ENCODE data around the gene FNDC1. TPM values are rescaled to one million over a fixed set of nuclear protein-coding genes. Genes with fewer than 3 reads are reported as not detected.

Gene FNDC1
- total and polyA plus RNA-seq, 2 donors (not counting 1 experiment from before 2014, with no cell fraction given), result under 0.01 to 0.03 TPM

DNA sequence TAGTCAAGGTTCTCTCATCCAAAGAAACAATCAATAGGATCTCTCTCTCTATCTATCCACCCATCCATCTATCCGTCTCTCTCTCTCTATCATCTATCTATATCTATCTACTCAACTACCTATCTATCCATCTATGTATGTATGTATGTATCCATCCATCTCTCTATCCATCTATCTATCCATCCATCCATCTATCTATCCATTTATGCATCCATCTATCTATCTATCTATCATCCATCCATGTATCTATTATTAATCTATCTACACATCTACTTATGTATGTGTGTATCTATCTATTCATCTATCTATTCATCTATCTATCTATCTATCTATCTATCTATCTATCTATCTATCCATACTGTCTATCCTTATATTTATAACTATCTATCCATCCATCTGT lies 99.3 kb downstream of the FNDC1 start:
- TF ChIP-seq, protein P1, sequence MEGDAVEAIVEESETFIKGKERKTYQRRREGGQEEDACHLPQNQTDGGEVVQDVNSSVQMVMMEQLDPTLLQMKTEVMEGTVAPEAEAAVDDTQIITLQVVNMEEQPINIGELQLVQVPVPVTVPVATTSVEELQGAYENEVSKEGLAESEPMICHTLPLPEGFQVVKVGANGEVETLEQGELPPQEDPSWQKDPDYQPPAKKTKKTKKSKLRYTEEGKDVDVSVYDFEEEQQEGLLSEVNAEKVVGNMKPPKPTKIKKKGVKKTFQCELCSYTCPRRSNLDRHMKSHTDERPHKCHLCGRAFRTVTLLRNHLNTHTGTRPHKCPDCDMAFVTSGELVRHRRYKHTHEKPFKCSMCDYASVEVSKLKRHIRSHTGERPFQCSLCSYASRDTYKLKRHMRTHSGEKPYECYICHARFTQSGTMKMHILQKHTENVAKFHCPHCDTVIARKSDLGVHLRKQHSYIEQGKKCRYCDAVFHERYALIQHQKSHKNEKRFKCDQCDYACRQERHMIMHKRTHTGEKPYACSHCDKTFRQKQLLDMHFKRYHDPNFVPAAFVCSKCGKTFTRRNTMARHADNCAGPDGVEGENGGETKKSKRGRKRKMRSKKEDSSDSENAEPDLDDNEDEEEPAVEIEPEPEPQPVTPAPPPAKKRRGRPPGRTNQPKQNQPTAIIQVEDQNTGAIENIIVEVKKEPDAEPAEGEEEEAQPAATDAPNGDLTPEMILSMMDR (conservative IDR thresholded peaks at IDR 0.05 in 1 of 2, IDR thresholded peaks at IDR 0.05 in 1 of 2; ENCODE audit: low read depth in 1 of 2, low read length in 2 of 2), result no peak
- no peaks in the 10 kb centered on the region for H4K20me1 ChIP-seq (ENCODE audit: control insufficient read depth, extremely low read depth, insufficient read depth, low read length)
- H3K27ac ChIP-seq (ENCODE audit: insufficient read depth, low read length), result no peak overlapping the region
- H3K4me3 ChIP-seq (replicated peaks in 1 of 4; ENCODE audit: control extremely low read depth in 1 of 4, insufficient read depth in 1 of 4, low read depth in 3 of 4, low read length in 4 of 4), result no peak overlapping the region
- DNase-seq (ENCODE audit: low read depth in 2 of 2), result no peak
- H3K79me2 ChIP-seq (ENCODE audit: control insufficient read depth, insufficient read depth, low read length), result no peaks in the 10 kb centered on the region
- H3K36me3 ChIP-seq (ENCODE audit: control insufficient read depth, insufficient read depth, low read length), result no peaks in the 10 kb centered on the region
- no peaks in the 10 kb centered on the region for H3K9me3 ChIP-seq (ENCODE audit: control insufficient read depth, insufficient read depth, low read depth, low read length)
- H2AFZ ChIP-seq (ENCODE audit: low read length), result no peak overlapping the region
- H3K27me3 ChIP-seq (ENCODE audit: control insufficient read depth, insufficient read depth, low read length), result no peaks in the 10 kb centered on the region
- no peak overlapping the region for H3K4me2 ChIP-seq (ENCODE audit: extremely low read depth, insufficient read depth, low read length)
- H3K9ac ChIP-seq (ENCODE audit: insufficient read depth, low read length), result no peak overlapping the region
- H3K4me1 ChIP-seq (ENCODE audit: control insufficient read depth, extremely low read depth, insufficient read depth, low read length), result no peaks in the 10 kb centered on the region

DNA sequence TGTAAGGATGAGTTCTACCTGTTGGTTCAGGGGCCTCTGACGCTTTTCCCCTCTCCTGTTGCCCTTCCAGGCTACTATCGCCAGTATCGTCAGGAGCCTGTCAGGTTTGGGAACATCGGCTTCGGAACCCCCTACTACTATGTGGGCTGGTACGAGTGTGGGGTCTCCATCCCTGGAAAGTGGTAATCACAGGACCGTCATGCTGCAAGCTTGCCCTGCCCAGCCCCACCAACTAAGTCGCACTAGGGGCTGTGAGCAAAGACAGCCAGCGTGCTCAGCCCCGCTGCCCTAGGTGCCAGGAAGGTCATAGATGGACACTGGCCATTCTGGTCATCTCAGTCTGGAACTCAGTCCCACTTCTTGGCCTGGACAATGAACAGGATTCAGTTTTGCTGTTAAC lies 102.1 kb downstream of the FNDC1 start:
- Histone ChIP-seq H3K79me2 (ENCODE audit: control insufficient read depth, insufficient read depth, low read length) (no peaks in the 10 kb centered on the region), H3K4me3 (replicated peaks in 1 of 4; ENCODE audit: control extremely low read depth in 1 of 4, insufficient read depth in 1 of 4, low read depth in 3 of 4, low read length in 4 of 4) (no peak overlapping the region), H3K4me2 (ENCODE audit: extremely low read depth, insufficient read depth, low read length) (no peak overlapping the region), H2AFZ (ENCODE audit: low read length) (no peak overlapping the region), H3K27me3 (ENCODE audit: control insufficient read depth, insufficient read depth, low read length) (no peaks in the 10 kb centered on the region), H3K9ac (ENCODE audit: insufficient read depth, low read length) (no peak overlapping the region), H4K20me1 (ENCODE audit: control insufficient read depth, extremely low read depth, insufficient read depth, low read length) (no peaks in the 10 kb centered on the region), H3K36me3 (ENCODE audit: control insufficient read depth, insufficient read depth, low read length) (no peaks in the 10 kb centered on the region), H3K27ac (ENCODE audit: insufficient read depth, low read length) (no peak overlapping the region), H3K9me3 (ENCODE audit: control insufficient read depth, insufficient read depth, low read depth, low read length) (no peaks in the 10 kb centered on the region), H3K4me1 (ENCODE audit: control insufficient read depth, extremely low read depth, insufficient read depth, low read length) (no peaks in the 10 kb centered on the region)
- no peak for TF ChIP-seq EZH2 (IDR thresholded peaks at IDR 0.05; ENCODE audit: low read length, missing control alignments)
- TF ChIP-seq, protein P1 (conservative IDR thresholded peaks at IDR 0.05 in 1 of 2, IDR thresholded peaks at IDR 0.05 in 1 of 2; ENCODE audit: low read depth in 1 of 2, low read length in 2 of 2), result no peak
- no peak for DNase-seq (ENCODE audit: low read depth in 2 of 2)

DNA sequence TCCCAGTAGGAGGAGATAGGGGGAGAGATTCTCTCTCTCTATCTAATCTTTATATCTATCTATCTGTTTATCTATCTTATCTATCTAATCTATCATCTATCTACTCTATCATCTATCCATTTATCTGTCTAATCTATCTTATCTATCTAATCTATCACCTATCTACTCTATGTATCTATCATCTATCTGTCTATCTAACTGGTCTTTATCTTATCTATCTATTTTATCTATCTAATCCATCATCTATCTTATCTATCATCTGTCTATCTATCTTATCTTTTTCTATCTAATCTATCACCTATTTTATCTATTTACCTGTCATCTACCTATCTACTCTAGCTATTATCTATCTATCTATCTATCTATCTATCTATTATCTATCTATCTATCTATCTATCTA lies 109.4 kb downstream of the FNDC1 start:
- Histone ChIP-seq H3K27ac (ENCODE audit: insufficient read depth, low read length) (no peak overlapping the region), H3K4me1 (ENCODE audit: control insufficient read depth, extremely low read depth, insufficient read depth, low read length) (no peaks in the 10 kb centered on the region), H3K79me2 (ENCODE audit: control insufficient read depth, insufficient read depth, low read length) (no peaks in the 10 kb centered on the region), H3K36me3 (ENCODE audit: control insufficient read depth, insufficient read depth, low read length) (no peaks in the 10 kb centered on the region), H2AFZ (ENCODE audit: low read length) (no peak overlapping the region), H3K4me2 (ENCODE audit: extremely low read depth, insufficient read depth, low read length) (no peak overlapping the region), H3K4me3 (replicated peaks in 1 of 4; ENCODE audit: control extremely low read depth in 1 of 4, insufficient read depth in 1 of 4, low read depth in 3 of 4, low read length in 4 of 4) (no peak overlapping the region), H3K9ac (ENCODE audit: insufficient read depth, low read length) (no peak overlapping the region), H3K9me3 (ENCODE audit: control insufficient read depth, insufficient read depth, low read depth, low read length) (no peaks in the 10 kb centered on the region), H4K20me1 (ENCODE audit: control insufficient read depth, extremely low read depth, insufficient read depth, low read length) (no peaks in the 10 kb centered on the region), H3K27me3 (ENCODE audit: control insufficient read depth, insufficient read depth, low read length) (no peaks in the 10 kb centered on the region)
- DNase-seq (ENCODE audit: low read depth in 2 of 2), result no peak
- no peak for TF ChIP-seq EZH2 (IDR thresholded peaks at IDR 0.05; ENCODE audit: low read length, missing control alignments)
- TF ChIP-seq, protein P1 (conservative IDR thresholded peaks at IDR 0.05 in 1 of 2, IDR thresholded peaks at IDR 0.05 in 1 of 2; ENCODE audit: low read depth in 1 of 2, low read length in 2 of 2), result no peak
